GM19455 (cell line): ENCODE data around the gene CFAP100.

Source experiments
- ATAC-seq: cut with Tn5 transposase; IDR thresholded peaks from one replicate; pipeline ENCODE4 v1.9.1; 2021; ENCODE audit not compliant: unreplicated experiment

The CFAP100 gene

GRCh38 chr3:126419886-126420786, 25.4 kb downstream of the CFAP100 start:
- ATAC-seq: no peak

DNA sequence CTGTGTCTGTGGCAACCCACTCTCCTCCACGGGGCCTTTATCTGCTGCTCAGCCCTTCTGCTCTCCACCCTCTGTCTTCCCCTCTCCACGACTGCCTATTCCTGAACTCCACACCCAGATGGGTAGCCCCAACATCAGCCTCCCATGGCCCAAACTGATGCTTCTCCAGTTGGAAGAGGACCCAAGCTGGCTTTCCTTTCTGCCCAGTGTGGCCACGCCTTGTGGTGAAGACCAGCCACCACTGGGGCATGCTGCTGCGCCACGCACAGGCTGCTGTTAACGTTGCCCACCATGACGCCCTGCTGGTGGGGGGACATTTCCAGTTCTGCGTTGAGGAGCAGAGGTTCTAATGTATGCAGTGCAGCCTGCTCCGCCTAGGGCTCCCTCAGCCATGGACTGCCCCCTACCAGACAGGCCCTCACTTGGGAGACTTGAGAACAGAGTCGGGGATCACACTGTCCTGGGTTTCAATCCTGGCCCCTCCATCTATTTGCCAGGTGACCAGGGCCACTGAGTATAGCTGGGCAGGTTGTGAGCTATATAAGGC, 26.9 kb downstream of the CFAP100 start:
- no peak for ATAC-seq

DNA sequence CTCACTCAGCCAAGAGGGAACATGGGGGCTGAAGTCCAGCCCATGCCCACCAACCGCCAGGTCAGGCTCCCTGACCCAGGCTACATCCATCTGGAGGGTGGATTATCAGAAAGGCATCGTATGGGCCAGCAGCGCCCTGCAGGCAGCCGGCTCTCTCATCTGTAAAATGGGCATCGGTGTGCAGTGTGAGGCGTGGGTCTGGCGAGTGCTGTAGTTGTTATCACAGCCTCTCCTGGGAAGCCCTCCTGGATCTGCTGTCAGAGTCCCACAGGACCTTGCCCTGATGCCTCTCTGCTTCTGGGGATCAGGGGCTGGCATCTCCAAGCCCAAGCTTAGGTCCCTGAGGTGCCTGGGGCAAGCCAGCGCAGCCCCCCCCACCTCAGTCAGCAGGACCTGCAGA, 27.4 kb downstream of the CFAP100 start:
- no peak for ATAC-seq

DNA sequence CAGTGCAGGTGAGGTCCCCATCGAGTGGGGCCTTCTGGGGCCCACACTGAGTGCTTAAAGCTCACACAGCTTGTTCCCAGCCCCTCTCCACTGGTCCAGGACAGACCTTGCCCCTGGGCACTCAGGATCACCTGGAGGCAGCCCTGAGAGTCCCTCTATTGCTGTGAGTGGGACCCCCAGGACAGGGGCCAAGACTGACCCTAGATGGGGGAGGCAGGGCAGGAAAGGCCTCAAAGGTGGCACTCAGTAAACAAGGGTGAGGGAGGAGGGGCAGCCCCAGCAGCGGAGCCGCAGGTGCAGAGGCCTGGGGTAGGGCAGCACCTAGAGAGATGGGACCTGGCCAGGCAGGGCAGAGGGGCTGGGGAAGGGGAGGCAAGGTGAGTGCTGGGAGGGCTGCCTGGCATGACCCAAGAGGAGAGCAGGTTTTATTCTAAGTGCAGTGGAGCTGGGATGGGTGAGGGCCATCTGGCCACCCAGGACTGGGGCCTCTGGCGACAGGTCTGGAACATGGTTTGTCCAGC, 27.9 kb downstream of the CFAP100 start:
- no peak for ATAC-seq

GRCh38 chr3:126423191-126424038, 28.7 kb downstream of the CFAP100 start:
- ATAC-seq: no peak

DNA sequence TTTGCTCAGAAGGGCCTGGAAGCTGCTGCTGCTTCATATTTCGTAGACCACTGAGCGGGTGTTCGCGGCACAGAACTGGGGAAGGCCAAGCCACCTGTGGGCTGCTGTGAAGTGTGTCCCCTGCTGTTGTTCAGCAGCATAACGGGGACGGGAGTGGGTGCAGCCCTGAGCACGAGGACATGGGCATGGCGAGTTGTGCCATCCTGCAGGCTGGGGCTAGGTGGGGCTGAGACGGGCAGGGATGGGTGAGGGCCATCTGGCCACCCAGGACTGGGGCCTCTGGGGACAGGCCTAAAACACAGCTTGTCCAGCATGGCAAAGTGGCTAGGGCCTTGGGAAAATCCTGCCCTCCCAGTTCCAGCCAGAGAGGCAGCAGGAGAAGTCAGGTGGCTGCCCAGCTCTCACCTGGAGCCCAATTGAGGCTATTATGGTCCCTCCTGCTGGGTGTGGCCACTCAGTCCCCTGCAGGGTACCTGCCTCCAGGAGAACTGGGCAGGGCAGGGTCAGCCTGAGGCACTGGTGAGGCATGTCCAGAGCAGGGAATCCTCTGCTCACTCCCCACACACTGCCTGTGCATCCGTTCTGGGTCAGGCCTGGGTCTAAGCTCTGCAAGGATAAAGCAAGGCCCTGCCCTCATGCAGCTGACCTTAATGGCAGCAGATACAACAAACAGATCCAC, 29.5 kb downstream of the CFAP100 start:
- no peak for ATAC-seq

DNA sequence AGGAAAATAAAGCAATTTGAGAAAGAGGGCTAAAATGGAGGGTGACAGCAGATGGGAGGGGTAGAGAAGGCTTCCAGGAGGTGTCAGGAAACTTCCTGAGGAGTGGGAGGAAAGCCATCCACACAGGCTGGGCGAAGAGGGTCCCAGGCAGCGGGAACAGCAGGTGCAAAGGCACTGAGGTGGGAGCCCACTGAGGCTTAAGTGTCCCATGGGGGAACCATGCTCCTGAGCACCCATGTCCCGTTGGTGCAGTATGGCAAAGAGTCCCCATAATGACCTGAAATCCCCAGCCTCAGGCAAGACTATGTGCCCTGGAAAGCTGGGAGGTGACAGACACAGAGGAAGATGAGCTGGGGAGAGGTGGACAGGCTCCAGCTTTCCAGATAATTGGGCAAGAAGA, 30.0 kb downstream of the CFAP100 start:
- ATAC-seq: no peak

DNA sequence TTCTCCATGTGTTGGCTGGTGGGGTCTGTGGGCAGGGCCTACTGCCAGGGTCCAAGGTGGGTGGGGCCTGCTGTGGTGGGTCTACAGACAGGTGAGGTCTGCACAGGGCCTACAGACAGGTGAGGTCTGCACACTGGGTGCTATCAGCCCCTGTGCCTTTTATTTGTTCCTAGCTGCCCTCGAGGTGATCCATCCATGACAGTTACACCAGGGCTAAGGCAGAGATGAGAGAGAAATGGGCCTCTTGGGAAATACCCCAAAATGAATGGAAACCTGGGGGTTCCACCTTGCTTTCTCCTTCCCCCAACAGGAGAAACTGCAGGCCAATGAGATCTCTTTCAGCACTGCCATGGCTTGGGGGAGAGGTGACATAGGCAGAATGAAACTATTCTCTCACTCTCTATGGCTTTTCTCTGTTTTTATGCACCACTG, 36.4 kb downstream of the CFAP100 start:
- ATAC-seq: no peak

DNA sequence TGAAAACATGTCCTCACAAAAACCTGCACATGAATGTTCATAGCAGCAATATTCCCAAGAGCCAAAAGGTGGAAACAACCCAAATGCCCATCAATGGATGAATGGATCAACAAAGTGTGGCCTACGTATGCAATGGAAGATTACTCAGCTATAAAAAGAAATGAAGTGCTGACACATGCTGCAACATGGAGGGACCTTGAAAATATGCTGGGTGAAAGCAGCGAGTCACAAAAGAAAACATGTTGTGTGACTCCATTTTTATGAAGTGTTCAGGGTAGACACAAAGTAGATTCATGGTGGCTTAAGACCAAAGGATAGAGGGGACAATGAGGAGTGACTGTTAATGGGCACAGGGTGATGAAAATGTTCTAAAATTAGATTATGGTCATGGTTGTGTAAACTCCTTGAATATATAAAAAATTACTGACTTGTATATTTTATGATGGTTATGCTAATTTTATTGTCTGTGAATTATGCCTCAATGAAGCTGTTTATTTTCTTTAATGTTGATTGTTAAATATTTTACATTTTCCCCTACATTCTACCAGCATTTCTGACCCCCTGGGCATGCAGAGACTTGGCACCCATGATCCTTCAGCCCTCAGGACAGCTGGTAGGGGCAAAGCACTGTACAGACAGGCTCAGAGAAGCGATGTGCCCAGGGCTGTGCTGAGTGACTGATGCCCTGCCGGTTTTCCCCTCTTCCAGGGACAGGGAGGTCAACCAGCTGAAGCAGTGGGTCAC, 37.8 kb downstream of the CFAP100 start:
- ATAC-seq: no peak

DNA sequence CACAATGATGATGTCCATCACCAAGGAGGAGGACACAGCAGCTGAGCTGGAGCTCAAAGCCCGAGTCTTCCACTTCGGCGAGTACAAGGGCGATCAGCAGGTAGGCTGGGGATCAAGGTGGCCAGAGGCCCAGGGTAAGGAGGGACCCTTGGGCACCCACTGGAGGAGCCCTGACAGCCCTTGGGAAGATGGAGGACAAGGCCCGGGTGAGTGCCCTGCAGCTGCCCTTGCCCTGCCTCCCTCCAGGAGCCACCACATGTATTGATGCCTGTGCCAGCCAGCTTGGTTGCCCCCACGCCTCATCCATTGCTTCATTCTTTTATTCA, 38.4 kb downstream of the CFAP100 start:
- ATAC-seq: no peak

DNA sequence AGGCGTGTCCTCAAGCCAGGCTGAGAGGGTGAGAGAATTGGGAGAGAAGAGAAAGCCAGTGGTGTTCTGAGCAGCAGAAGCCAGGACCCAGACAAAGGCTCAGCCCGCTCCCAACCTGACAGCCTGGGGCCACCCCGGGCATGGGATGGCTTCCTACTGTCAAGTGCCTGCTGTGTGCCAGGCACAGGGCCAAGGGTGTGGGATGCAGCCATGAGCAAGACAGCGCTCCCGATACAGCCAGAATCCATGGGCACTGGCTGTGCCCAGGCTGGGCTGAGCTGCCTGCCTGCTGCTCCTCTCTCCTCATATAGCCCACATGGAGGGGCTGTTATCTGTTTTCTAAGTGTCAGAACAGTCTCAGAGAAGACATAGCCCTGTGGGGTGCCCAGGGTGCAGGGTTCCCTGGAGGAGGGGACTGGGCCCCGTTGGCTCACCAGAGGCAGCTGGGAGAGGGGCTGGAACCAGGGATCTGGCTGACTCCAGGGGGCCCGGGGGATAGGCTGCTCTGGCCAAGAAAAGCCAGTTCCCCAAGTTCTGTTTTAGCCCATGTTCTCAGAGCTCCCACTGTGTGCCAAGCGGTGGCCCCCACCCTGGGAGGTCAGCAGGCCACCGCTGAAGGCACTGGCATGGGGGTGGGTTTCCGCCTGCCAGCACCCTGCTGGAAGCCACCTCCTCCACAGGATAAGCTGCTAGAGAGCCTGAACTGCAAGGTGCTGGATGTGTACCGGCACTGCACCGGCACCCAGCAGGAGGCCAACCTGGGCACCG, 39.0 kb downstream of the CFAP100 start:
- ATAC-seq: no peak

DNA sequence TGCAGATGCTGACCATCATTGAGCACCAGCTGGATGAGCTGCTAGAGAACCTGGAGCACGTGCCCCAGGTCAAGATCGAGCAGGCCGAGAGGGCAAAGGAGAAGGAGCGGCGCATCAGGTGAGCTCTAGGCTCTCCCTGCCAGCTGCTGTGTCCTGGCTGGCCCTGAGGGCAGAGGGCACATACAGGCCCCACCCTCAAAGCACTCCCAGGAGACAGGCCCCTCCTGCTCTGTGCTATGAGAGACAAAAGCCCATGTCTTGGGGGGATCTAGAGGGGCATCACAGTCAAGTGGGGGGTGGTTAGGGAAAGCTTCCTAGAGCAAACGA, 39.5 kb downstream of the CFAP100 start:
- ATAC-seq: no peak

GRCh38 chr3:126434931-126435411, 40.3 kb downstream of the CFAP100 start:
- no peak for ATAC-seq

- no peak for ATAC-seq
Observed at GRCh38 chr3:126435456-126436315, 41.0 kb downstream of the CFAP100 start.

- ATAC-seq: no peak
Observed at GRCh38 chr3:126436826-126437717, 42.4 kb downstream of the CFAP100 start.

- ATAC-seq: no peak
Observed at GRCh38 chr3:126438186-126438585, 43.5 kb downstream of the CFAP100 start.

DNA sequence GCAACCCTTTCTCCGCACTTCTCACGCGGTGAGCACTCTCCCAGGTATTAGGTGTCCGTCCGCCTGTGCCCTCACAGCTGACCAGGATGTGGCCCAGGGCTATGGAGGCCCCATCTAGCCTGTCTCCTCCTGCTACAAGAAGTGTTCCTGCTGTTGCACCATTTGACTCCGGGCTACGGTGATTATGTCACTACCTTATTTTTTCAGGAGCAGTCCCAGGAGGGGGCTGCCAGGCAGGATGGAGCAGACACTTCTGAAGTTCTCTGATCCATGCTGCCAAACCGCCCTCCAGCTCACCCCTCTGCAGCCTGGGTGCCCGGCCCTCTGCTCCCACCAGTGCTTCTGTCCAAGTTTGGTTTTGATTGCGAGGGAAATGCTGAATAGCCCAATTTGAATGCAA, 44.0 kb downstream of the CFAP100 start:
- no peak for ATAC-seq
